H9 (cell line): ENCODE results near the gene KREMEN2. TPM values are rescaled to one million over a fixed set of nuclear protein-coding genes. Genes with fewer than 3 reads are reported as not detected.
A peak's percentile ranks its signal among the peaks of the same experiment; 100 is the strongest.

Source experiments
- DNase-seq: peaks from one replicate; pipeline ENCODE4 v3.0.0-alpha.2; 2017
- H2AFZ ChIP-seq: one replicate; pipeline ENCODE4 v1.6.1; 2013; ENCODE audit warnings: mild to moderate bottlenecking, low read length, control low read depth, moderate library complexity
- H2AK5ac ChIP-seq: 2 replicates; pipeline ENCODE4 v1.6.1; 2013; ENCODE audit warnings: low read length, control low read depth, mixed read lengths; ENCODE audit not compliant: insufficient read length
- H2BK120ac ChIP-seq: one replicate; pipeline ENCODE4 v1.6.1; 2013; ENCODE audit warnings: low read depth, mild to moderate bottlenecking, low read length, control low read depth, inconsistent platforms; ENCODE audit not compliant: poor library complexity, severe bottlenecking
- H2BK12ac ChIP-seq: 2 replicates; pipeline ENCODE4 v1.6.1; 2013; ENCODE audit warnings: low read length, control low read depth, mixed read lengths, low read depth; ENCODE audit not compliant: insufficient read length
- H2BK15ac ChIP-seq: 2 replicates; pipeline ENCODE4 v1.6.1; 2013; ENCODE audit warnings: low read depth, low read length, control low read depth
- H2BK20ac ChIP-seq: one replicate; pipeline ENCODE4 v1.6.1; 2013; ENCODE audit warnings: low read depth, mild to moderate bottlenecking, low read length, control low read depth, inconsistent platforms; ENCODE audit not compliant: poor library complexity, severe bottlenecking
- H2BK5ac ChIP-seq: 2 replicates; pipeline ENCODE4 v1.6.1; 2013; ENCODE audit warnings: low read length, control low read depth, mixed read lengths; ENCODE audit not compliant: insufficient read length
- H3K14ac ChIP-seq: 2 replicates; pipeline ENCODE4 v1.6.1; 2013; ENCODE audit warnings: low read length, control low read depth; ENCODE audit not compliant: insufficient read depth
- H3K18ac ChIP-seq: 2 replicates; pipeline ENCODE4 v1.6.1; 2013; ENCODE audit warnings: low read depth, mild to moderate bottlenecking, mixed read lengths, low read length, control low read depth; ENCODE audit not compliant: insufficient read length
- H3K23ac ChIP-seq: 2 replicates; pipeline ENCODE4 v1.6.1; 2013; ENCODE audit warnings: low read length, control low read depth, mixed read lengths, low read depth; ENCODE audit not compliant: insufficient read length
- H3K23me2 ChIP-seq: 2 replicates; pipeline ENCODE4 v1.6.1; 2013; ENCODE audit warnings: low read depth, mild to moderate bottlenecking, mixed read lengths, low read length, control low read depth; ENCODE audit not compliant: insufficient read length, poor library complexity, severe bottlenecking
- H3K27ac ChIP-seq: 2 replicates; pipeline ENCODE4 v1.5.1; 2013; ENCODE audit warnings: low read length, control low read depth, mixed read lengths, low read depth; ENCODE audit not compliant: insufficient read length
- H3K27me3 ChIP-seq: 2 replicates; pipeline ENCODE4 v1.6.1; 2013; ENCODE audit warnings: low read length, control low read depth, inconsistent platforms; ENCODE audit not compliant: insufficient read depth
- H3K4ac ChIP-seq: 2 replicates; pipeline ENCODE4 v1.6.1; 2013; ENCODE audit warnings: low read depth, mild to moderate bottlenecking, control low read depth, inconsistent platforms, low read length, moderate library complexity
- H3K4me1 ChIP-seq: 2 replicates; pipeline ENCODE4 v1.6.1; 2013; ENCODE audit warnings: low read length, control low read depth, inconsistent platforms; ENCODE audit not compliant: insufficient read depth
- H3K4me2 ChIP-seq: 2 replicates; pipeline ENCODE4 v1.6.1; 2013; ENCODE audit warnings: low read length, control low read depth, mixed read lengths; ENCODE audit not compliant: insufficient read length, insufficient read depth
- H3K56ac ChIP-seq: 2 replicates; pipeline ENCODE4 v1.6.1; 2013; ENCODE audit warnings: low read depth, mild to moderate bottlenecking, mixed read lengths, low read length, control low read depth; ENCODE audit not compliant: insufficient read length
- H3K79me1 ChIP-seq: 2 replicates; pipeline ENCODE4 v1.6.1; 2013; ENCODE audit warnings: low read depth, mild to moderate bottlenecking, moderate library complexity, low read length, control low read depth, inconsistent platforms; ENCODE audit not compliant: insufficient read depth, poor library complexity, severe bottlenecking
- H3K79me2 ChIP-seq: 2 replicates; pipeline ENCODE4 v1.6.1; 2013; ENCODE audit warnings: low read length, control low read depth, inconsistent platforms; ENCODE audit not compliant: insufficient read depth
- H3K9ac ChIP-seq: 2 replicates; pipeline ENCODE4 v1.6.1; 2013; ENCODE audit warnings: low read length, control low read depth, mixed read lengths; ENCODE audit not compliant: insufficient read length; ENCODE audit errors: extremely low read depth
- H3K9me3 ChIP-seq: one replicate; pipeline ENCODE4 v1.6.1; 2013; ENCODE audit warnings: low read depth, low read length, inconsistent platforms; ENCODE audit not compliant: control insufficient read depth
- H3T11ph ChIP-seq: one replicate; pipeline ENCODE4 v1.6.1; 2013; ENCODE audit warnings: mild to moderate bottlenecking, low read length, control low read depth, inconsistent platforms
- H4K20me1 ChIP-seq: one replicate; pipeline ENCODE4 v1.6.1; 2013; ENCODE audit not compliant: control insufficient read depth, insufficient read length, insufficient read depth
- H4K5ac ChIP-seq: 2 replicates; pipeline ENCODE4 v1.6.1; 2013; ENCODE audit warnings: low read depth, mild to moderate bottlenecking, mixed read lengths, low read length, control low read depth; ENCODE audit not compliant: insufficient read length
- H4K8ac ChIP-seq: replicated peaks from 2 replicates; pipeline ENCODE4 v1.6.1; 2013; ENCODE audit warnings: low read length, control low read depth, mixed read lengths, low read depth; ENCODE audit not compliant: insufficient read length
- H4K91ac ChIP-seq: 2 replicates; pipeline ENCODE4 v1.6.1; 2013; ENCODE audit warnings: low read depth, mild to moderate bottlenecking, moderate library complexity, mixed read lengths, low read length, control low read depth; ENCODE audit not compliant: insufficient read length
- H3K27ac Mint-ChIP-seq, 3 experiments: 2 replicates in 2 of 3; 3 replicates in 1 of 3; pipeline ENCODE4 v1.8.0; 2020 to 2021; ENCODE audit warnings: mixed read lengths in 3 of 3, mild to moderate bottlenecking in 1 of 3, moderate library complexity in 1 of 3
- H3K27me3 Mint-ChIP-seq: 2 replicates; pipeline ENCODE4 v1.8.0; 2021; ENCODE audit warnings: low read depth, mild to moderate bottlenecking, moderate library complexity, mixed read lengths
- H3K36me3 Mint-ChIP-seq, 3 experiments: 2 replicates in 2 of 3; 3 replicates in 1 of 3; pipeline ENCODE4 v1.8.0; 2020 to 2021; ENCODE audit warnings: low read depth in 3 of 3, mixed read lengths in 3 of 3; ENCODE audit not compliant: insufficient read depth in 1 of 3
- H3K4me1 Mint-ChIP-seq, 2 experiments: 2 replicates each; pipeline ENCODE4 v1.8.0; 2020; ENCODE audit warnings: mixed read lengths in 2 of 2
- H3K4me3 Mint-ChIP-seq, 2 experiments: 2 replicates in 1 of 2; 3 replicates in 1 of 2; pipeline ENCODE4 v1.8.0; 2020 to 2021; ENCODE audit warnings: mild to moderate bottlenecking in 2 of 2, mixed read lengths in 2 of 2, moderate library complexity in 1 of 2
- H3K9me3 Mint-ChIP-seq, 2 experiments: 2 replicates in 1 of 2; 3 replicates in 1 of 2; pipeline ENCODE4 v1.8.0; 2020; ENCODE audit warnings: mild to moderate bottlenecking in 2 of 2, mixed read lengths in 2 of 2, moderate library complexity in 1 of 2
- WGBS: extraction: QIAGEN DNeasy Blood & Tissue Kit; methylation state at CpG from one replicate; pipeline ENCODE4 v1.1.7; 2013; ENCODE audit warnings: missing lambda C conversion rate, low lambda C conversion rate, mixed read lengths; ENCODE audit not compliant: insufficient read length; ENCODE audit errors: extremely low coverage; 5-methylcytosine and 5-hydroxymethylcytosine counted together
- total RNA-seq: library from RNA; stranded (reverse); gene quantifications from 2 replicates; pipeline ENCODE4 v1.2.1, GENCODE V29; 2021
- TF ChIP-seq, protein P1 (sequence below): fragments of 200-600 bp; sonication (generic); conservative IDR thresholded peaks from 3 replicates; pipeline ENCODE4 v1.8.0; 2021; ENCODE audit warnings: antibody characterized with exemption, mild to moderate bottlenecking

The KREMEN2 gene
- total RNA-seq, 1 experiment from 2014 or later = 12.8 TPM

- peaks cover 6% of the 10 kb centered on the region for H3K27me3 Mint-ChIP-seq
- 0 out of 2 replicates have a peak overlapping the region, but pooled peaks have one; percentile 4 for H3K14ac ChIP-seq
- peaks cover 22% of the 10 kb centered on the region for H3K23me2 ChIP-seq
- H2AK5ac ChIP-seq = no peak overlapping the region
- H3K4me2 ChIP-seq = peak overlapping the region; percentile 37
- no peak overlapping the region for H3T11ph ChIP-seq
- no peak overlapping the region for H3K23ac ChIP-seq
- H4K5ac ChIP-seq = no peak overlapping the region
- no peak for DNase-seq
- H3K27me3 ChIP-seq = no peaks in the 10 kb centered on the region
- no peaks in the 10 kb centered on the region for H4K20me1 ChIP-seq
- H4K8ac ChIP-seq = no peak overlapping the region
- H3K4ac ChIP-seq = no peak overlapping the region
- H2BK12ac ChIP-seq = no peak overlapping the region
- peaks cover 2% of the 10 kb centered on the region; the same call in 1 of the 2 replicates for H3K4me1 ChIP-seq
- H3K9ac ChIP-seq = no peak overlapping the region
- H2BK120ac ChIP-seq = no peak overlapping the region
- H3K27ac ChIP-seq = no peak overlapping the region
- H3K18ac ChIP-seq = peak overlapping the region; percentile 40
- H3K36me3 Mint-ChIP-seq = peaks cover 21 to 31% (median 29%) of the 10 kb centered on the region in 3 experiments
- H3K9me3 ChIP-seq = no peaks in the 10 kb centered on the region
- peak overlapping the region; percentile 61 to 76 (median 75); a peak in 4 of 7 replicates for H3K27ac Mint-ChIP-seq
- peak overlapping the region; percentile 51 to 79 for H3K4me3 Mint-ChIP-seq
- H3K56ac ChIP-seq = no peak overlapping the region
- no peak overlapping the region for H4K91ac ChIP-seq
- peaks cover 9% of the 10 kb centered on the region; the same call in 1 of the 2 replicates for H3K79me2 ChIP-seq
- no peak overlapping the region for H2AFZ ChIP-seq
- H3K79me1 ChIP-seq = no peaks in the 10 kb centered on the region
- no peak overlapping the region for H2BK20ac ChIP-seq
- H2BK15ac ChIP-seq = no peak overlapping the region
- no CpG with 5 or more reads among the region's 19 CpGs for WGBS
- TF ChIP-seq, protein P1, sequence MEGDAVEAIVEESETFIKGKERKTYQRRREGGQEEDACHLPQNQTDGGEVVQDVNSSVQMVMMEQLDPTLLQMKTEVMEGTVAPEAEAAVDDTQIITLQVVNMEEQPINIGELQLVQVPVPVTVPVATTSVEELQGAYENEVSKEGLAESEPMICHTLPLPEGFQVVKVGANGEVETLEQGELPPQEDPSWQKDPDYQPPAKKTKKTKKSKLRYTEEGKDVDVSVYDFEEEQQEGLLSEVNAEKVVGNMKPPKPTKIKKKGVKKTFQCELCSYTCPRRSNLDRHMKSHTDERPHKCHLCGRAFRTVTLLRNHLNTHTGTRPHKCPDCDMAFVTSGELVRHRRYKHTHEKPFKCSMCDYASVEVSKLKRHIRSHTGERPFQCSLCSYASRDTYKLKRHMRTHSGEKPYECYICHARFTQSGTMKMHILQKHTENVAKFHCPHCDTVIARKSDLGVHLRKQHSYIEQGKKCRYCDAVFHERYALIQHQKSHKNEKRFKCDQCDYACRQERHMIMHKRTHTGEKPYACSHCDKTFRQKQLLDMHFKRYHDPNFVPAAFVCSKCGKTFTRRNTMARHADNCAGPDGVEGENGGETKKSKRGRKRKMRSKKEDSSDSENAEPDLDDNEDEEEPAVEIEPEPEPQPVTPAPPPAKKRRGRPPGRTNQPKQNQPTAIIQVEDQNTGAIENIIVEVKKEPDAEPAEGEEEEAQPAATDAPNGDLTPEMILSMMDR = no peak
- peaks cover 58 to 87% of the 10 kb centered on the region in 2 experiments for H3K4me1 Mint-ChIP-seq
- H2BK5ac ChIP-seq = no peak overlapping the region
- no peaks in the 10 kb centered on the region for H3K9me3 Mint-ChIP-seq
These were observed 48.2 kb downstream of the KREMEN2 start for GRCh38 chr16:3012246-3012645.
